ENCODE results near the gene B3GALT6. TPM values are rescaled to one million over a fixed set of nuclear protein-coding genes. Genes with fewer than 3 reads are reported as not detected.

Gene B3GALT6
- polyA plus RNA-seq, 4 donors, result 19.8 to 24.4 (median 21.4) TPM

- DNase-seq (ENCODE audit: low read depth in 4 of 4, low spot score in 2 of 4), result no peak
These were observed 16.9 kb upstream of the B3GALT6 start for GRCh38 chr1:1215080-1215676.

DNA sequence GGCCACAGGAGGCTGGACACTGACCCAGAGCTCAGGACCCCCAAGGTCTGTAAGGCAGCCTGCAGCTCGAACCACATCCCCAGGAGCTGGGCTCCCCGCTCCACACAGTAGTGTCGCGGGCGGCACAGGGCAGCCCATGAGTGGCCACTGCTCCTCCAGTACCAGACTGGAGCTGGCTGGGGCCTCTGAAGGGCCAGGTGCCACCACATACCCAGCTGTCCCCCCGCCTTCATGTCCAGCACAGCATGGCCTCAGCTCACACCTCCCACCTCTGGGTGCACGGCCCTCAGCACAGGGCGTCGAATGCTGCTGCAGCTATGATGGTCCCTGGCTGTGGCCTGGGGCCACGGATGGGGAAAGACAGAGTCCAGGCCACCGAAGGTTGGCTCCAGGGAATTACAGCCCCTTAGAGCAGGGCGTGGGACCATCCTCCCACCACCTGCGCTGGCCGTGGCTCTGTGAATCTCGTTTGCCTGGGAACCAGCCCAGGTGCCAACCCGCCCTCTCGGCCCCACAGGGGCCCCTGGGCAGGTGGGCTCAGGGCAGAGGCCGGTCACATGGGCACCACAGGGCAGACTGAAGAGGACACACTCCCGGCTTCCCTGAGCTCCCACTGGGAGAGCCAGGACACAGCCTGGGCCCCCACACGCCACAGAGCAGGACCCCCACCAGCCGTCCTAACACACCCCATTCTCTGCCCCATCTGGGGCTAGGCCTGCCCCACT lies 16.0 kb upstream of the B3GALT6 start:
- no peak for DNase-seq (ENCODE audit: low read depth in 4 of 4, low spot score in 2 of 4)

DNA sequence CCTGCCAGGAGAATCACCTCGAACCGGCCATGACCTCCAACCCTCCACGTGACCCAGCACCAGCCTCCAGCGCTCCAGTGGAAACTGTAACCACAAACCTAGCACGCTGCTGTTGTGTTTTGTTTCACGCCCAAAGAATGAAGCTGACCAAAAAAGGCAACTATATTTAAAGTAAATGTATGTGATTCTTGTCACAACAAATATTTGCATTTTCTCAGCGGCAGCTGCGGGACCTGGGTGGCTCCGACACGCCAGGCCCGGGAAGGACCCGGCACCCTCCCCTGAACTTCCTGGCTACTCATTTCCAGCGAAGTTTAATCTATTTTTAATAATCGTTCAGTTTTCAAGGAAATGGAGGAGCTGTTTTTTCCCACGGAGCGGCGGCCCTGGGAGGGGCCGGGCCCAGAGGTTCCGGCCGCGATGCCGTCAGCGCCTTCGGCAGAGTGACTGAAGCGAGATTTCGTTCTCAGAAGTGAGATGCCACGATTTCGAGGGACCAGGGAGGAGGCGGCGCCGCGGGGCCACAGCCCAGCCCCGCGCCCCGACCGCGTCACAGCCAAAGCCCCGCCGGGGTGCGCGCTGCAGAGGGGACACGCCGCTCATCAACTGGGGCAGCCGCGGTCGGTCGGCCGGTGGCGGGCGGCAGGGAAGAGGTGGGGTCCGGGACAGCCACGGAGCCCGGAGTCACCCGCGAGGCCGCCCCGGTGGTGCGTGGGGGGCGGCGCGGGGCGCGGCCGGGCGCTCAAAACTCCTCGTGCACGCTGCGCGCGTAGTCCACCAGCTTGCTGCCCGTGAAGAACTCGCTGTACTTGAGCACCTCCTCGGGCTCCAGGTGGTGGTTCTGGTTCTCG lies 15.0 kb upstream of the B3GALT6 start:
- DNase-seq (ENCODE audit: low read depth in 4 of 4, low spot score in 2 of 4), result no peak

GRCh38 chr1:1217621-1218523 lies 14.2 kb upstream of the B3GALT6 start:
- no peak for DNase-seq (ENCODE audit: low read depth in 4 of 4, low spot score in 2 of 4)

DNA sequence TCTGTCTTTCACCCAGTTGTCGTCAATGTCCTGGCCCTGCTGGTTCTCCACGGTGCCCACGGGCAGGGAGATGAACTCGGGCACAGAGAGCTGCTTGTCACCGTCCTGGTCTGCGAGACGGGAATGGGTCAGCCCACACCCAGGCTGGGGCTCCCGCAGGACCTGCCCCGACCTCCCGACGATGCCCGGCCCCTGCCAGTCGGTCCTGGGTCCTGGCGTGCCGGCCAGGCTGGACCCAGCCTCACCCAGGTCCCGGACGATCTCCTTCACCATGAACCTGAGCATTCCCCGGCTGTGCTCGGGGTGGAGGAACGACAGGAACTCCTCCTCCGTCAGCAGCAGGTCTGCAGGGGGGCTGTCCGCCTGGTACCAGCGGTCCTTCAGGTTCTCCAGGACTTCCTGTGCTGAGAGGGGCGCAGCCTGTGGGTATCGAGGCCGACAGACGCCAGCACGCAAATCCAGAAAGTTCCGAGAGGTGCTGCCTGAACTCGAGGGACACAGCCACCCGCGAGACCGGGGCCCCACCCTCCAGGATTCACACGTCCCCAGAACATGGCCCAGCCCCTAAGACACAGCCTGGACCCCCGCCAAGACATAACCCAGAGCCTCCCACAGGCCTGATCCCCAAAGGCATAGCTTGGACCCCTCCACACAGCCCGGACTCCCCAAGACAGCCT lies 13.4 kb upstream of the B3GALT6 start:
- DNase-seq (ENCODE audit: low read depth in 4 of 4, low spot score in 2 of 4), result no peak

DNA sequence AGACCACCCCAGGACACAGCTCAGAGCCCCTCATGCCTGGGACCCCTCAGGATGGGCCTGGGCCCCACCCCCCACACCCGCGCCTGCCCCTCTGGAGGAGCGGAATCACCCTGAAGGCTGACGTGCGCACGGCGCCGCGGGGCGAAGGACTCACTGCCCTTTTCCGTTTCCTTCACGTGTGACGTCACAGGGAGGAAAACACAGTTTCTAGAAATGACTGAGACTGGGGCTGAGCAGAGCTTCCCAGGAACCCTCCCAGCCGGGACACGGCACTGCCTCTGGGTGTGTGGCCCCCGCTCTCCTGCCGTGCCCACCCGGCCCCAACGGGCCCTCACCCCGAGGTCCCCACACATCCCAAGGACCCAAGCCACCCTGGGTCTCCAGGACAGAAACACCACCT lies 12.7 kb upstream of the B3GALT6 start:
- no peak for DNase-seq (ENCODE audit: low read depth in 4 of 4, low spot score in 2 of 4)

DNA sequence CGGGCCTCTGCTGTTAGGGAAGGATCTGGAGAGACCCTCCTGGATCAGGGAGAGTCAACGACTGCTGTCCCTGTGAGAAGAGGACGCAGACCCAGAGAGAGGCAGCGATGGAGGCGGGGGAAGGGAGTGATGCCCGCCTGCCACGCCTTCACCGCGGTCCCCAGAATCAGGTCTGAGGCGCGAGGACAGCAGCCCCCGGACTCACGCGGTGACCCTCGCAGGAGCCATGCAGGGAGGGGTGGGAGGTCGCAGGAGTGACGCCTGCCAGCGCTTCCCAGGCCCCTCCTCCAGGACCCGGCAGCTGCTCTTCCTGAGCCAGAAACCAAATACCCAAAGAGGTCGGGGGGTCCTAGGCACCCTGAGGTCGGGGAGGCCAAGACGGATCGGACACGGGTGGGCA lies 11.8 kb upstream of the B3GALT6 start:
- no peak for DNase-seq (ENCODE audit: low read depth in 4 of 4, low spot score in 2 of 4)

DNA sequence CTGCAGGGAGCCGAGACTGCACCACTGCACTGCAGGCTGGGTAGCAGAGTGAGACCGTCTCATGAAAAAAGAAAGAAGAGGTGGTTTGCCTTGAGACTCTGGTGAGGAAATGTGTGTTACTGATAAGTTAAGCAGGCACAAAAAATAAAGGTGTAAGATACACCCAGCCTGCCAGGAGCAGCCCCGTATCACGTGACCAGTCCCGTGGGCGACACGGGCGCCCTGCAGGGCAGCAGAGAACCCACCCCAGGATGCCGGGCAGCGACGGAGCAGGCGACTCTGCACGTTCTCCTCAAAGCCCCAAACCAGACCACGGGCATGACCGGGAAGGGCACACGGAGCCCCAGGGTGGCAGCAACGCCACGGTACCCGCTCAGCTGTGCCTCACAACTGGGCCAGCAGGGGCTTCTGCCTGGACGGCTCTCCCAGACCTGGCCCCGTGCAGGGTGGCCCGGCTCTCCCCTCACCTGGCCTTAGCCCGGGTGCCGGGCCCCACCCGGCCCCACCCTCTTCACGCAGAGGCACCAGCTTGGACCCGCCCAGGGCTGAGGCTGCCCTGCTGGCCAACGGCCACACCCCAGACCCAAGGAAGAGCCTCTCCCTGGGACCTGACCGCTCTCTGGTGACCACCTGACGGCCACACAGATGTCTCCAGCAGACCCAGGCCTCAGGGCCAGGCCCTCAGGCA lies 10.0 kb upstream of the B3GALT6 start:
- no peak for DNase-seq (ENCODE audit: low read depth in 4 of 4, low spot score in 2 of 4)

- no peak for DNase-seq (ENCODE audit: low read depth in 4 of 4, low spot score in 2 of 4)
These were observed 9.3 kb upstream of the B3GALT6 start for GRCh38 chr1:1222575-1223225.

- no peak for DNase-seq (ENCODE audit: low read depth in 4 of 4, low spot score in 2 of 4)
These were observed 8.7 kb upstream of the B3GALT6 start for GRCh38 chr1:1223321-1223720.

DNA sequence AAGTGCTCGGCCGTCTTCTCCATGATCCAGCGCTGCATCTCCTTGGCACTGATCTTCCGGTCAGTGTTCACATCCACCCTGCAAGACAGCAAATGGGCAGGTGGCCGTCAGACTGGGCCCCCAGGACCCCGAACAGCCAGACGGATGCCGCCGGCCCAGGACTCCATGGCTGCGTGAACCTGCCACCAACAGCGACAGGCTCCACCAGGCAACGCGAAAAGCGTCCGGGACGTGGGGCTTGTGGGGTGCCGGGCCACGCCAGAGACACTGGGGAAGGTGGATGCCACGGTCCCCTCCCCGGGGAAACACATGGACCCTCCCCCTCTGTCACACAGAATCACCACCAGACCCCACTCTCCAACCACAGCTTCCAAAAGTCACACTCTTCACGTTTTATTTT lies 8.1 kb upstream of the B3GALT6 start:
- DNase-seq (ENCODE audit: low read depth in 4 of 4, low spot score in 2 of 4), result no peak

DNA sequence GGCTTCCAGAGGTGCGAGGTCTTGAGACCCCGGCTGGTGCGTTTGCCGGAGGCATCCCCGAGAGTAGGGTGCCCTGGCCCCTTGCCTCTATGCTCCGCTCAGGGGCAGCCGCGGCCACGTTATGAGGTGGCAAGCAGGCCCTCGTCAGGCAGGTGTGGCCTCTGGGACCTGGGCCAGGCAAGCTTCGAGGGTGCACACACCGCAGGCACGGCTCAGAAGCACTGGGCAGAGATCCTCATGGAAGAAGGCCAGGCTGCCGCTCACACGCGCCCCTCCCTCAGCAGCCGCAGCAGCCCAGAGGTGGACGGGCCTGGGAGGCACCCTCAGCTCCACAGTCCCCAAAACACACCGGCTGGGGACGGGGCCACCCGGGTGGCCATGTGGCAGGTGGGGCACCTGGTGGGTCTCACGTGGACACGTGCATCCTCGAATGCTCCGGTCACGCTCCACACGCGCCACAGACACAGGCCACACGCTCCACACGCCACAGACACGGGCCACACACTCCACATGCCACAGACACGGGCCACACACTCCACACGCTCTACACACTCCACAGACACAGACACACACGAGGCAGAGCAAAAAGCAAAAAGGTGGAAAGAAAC lies 6.7 kb upstream of the B3GALT6 start:
- no peak for DNase-seq (ENCODE audit: low read depth in 4 of 4, low spot score in 2 of 4)

- DNase-seq (ENCODE audit: low read depth in 4 of 4, low spot score in 2 of 4), result no peak
These were observed 6.1 kb upstream of the B3GALT6 start for GRCh38 chr1:1225913-1226312.

DNA sequence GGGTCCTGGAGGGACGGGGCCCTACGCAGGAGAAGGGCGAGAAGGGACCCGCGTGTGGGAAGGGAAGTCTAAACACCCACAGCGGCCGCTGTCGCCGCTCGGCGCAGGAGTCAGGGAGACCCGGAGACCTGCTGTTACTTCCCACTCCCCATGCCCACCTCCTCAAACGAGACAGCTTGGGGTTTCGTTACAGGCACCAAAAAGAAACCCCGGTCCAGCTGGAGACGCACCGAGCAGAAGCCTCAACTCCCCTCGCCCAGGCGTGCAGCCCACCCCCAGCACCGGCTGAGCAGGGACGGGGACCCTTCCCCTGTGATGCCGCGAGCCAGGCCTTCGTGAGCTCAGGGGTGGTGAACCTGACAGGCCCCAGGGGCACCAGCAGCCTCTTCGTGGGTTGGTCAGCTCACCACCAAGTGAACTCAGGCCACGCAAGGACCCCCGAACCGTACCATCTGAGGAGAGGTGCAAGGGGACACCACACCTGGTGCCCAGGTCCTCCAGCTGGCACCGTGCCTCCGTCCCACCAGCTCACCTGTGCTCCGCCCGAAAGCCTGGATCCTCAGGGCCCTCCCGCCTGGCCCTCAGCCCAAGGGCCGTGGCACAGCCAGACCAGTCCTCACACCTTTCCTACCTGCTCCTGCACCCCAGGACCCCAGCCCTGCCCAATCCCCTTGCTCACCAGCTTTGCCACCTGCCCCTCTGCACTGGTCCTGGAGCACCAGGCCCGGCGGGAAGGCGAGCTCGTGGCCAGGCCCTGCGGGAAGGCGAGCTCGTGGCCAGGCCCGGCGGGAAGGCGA lies 5.3 kb upstream of the B3GALT6 start:
- DNase-seq (ENCODE audit: low read depth in 4 of 4, low spot score in 2 of 4), result no peak

DNA sequence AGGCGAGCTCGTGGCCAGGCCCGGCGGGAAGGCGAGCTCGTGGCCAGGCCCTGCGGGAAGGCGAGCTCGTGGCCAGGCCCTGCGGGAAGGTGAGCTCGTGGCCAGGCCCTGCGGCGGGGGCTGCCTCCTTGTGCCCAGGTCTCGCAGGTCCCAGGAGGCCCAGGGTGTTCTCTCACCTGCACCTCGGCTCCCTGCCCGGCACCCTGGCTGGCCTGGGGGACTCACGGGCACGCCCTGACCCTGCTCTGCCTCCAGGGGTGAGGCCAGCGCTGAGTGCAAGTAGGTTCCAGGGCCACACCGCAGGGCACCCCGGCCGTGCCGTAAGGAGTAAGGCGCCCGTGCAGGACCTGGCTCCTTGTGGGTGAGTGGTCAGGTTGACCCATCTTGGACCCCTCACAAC lies 4.7 kb upstream of the B3GALT6 start:
- no peak for DNase-seq (ENCODE audit: low read depth in 4 of 4, low spot score in 2 of 4)

DNA sequence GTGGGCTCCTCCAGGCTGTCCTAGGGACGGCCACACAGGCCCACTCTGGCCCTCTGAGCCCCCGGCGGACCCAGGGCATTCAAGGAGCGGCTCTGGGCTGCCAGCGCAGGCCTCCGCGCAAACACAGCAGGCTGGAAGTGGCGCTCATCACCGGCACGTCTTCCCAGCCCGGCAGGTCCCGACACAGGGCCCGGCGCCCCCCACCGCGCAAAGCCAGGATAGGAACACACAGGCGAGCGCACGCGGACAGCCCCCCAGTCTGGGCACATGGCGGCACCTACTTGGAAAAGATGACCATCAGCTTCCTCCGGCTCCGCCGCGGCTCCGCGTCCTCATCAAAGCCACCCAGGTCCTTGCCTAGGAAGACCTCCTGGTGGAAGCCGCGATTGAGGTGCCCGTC lies 3.9 kb upstream of the B3GALT6 start:
- no peak for DNase-seq (ENCODE audit: low read depth in 4 of 4, low spot score in 2 of 4)

GRCh38 chr1:1228596-1229321 lies 3.3 kb upstream of the B3GALT6 start:
- no peak for DNase-seq (ENCODE audit: low read depth in 4 of 4, low spot score in 2 of 4)

All from left renal cortex interstitium (tissue), 4 donors.